Measurements from ENCODE around the gene CCDC73. TPM values are rescaled to one million over a fixed set of nuclear protein-coding genes. Genes with fewer than 3 reads are reported as not detected.

Gene CCDC73
- total and polyA plus RNA-seq, 2 of the 4 experiments (the other 2 are of a cell fraction), result not detected

DNA sequence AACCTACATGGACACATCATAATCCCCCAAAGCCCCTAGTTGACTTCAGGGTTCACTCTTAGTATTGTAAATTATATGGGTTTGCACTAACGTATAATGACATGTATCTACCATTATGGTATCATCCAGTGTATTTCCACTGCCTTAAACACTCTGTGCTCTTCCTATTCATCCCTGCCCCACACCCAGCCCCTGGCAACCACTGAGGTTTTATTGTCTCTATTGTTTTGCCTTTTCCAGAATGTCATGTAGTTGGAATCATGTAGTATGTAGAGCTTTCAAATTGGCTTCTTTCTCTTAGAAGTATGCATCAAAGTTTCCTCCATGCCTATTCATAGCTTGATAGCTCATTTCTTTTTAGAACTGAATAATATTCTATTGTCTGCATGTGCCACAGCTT, 227.3 kb downstream of the CCDC73 start:
- Histone ChIP-seq H3K27ac (ENCODE audit: insufficient read depth, low read length) (no peak overlapping the region), H4K8ac (ENCODE audit: low read depth in 2 of 2, low read length in 2 of 2) (no peak overlapping the region), H3K18ac (ENCODE audit: low read depth, low read length) (no peak overlapping the region), H3K9me3 (ENCODE audit: control insufficient read depth, insufficient read depth, low read length) (no peaks in the 10 kb centered on the region), H2AK9ac (replicated peaks; ENCODE audit: low read depth, low read length, poor library complexity) (no peak overlapping the region), H4K5ac (ENCODE audit: low read depth, low read length) (no peak overlapping the region), H2BK5ac (ENCODE audit: low read depth, low read length, poor library complexity, severe bottlenecking) (no peak overlapping the region), H3K14ac (replicated peaks; ENCODE audit: low read depth, low read length) (no peak overlapping the region), H4K91ac (ENCODE audit: insufficient read depth, low read depth, low read length) (no peak overlapping the region), H2BK20ac (ENCODE audit: low read depth, low read length) (no peak overlapping the region), H3K9ac (ENCODE audit: low read depth, low read length) (no peak overlapping the region), H3K27me3 (ENCODE audit: control insufficient read depth, insufficient read depth, low read length) (peaks cover 8% of the 10 kb centered on the region), H2AFZ (replicated peaks; ENCODE audit: low read length, poor library complexity) (no peak overlapping the region), H2AK5ac (ENCODE audit: low read depth, low read length) (no peak overlapping the region), H3K4me2 (ENCODE audit: low read depth, low read length) (no peak overlapping the region), H4K20me1 (ENCODE audit: insufficient read depth, low read length) (no peaks in the 10 kb centered on the region), H3K56ac (ENCODE audit: extremely low read depth, insufficient read depth, low read length) (no peak overlapping the region), H3K4me1 (ENCODE audit: control insufficient read depth, insufficient read depth, low read length) (no peaks in the 10 kb centered on the region), H2BK120ac (ENCODE audit: low read depth, low read length) (no peak overlapping the region), H3K36me3 (ENCODE audit: control insufficient read depth, insufficient read depth, low read length) (no peaks in the 10 kb centered on the region), H3K79me1 (ENCODE audit: low read depth in 1 of 2, low read length in 2 of 2) (no peaks in the 10 kb centered on the region), H3K23ac (ENCODE audit: low read depth, low read length) (no peak overlapping the region), H3K9me1 (ENCODE audit: insufficient read depth, low read length) (no peaks in the 10 kb centered on the region), H3K4ac (ENCODE audit: low read depth, low read length) (no peak overlapping the region), H2BK15ac (ENCODE audit: low read depth, low read length) (no peak overlapping the region), H3K4me3 (ENCODE audit: insufficient read depth, low read depth, low read length) (no peak overlapping the region)
- no peak for DNase-seq
- TF ChIP-seq CHD1 (IDR thresholded peaks at IDR 0.05; ENCODE audit: low read depth, low read length) (no peak), CEBPB (IDR thresholded peaks at IDR 0.05; ENCODE audit: low read depth, low read length) (no peak), FOS (IDR thresholded peaks at IDR 0.05; ENCODE audit: low read depth, low read length) (no peak), MXI1 (IDR thresholded peaks at IDR 0.05; ENCODE audit: borderline replicate concordance, low read depth, low read length) (no peak), RCOR1 (IDR thresholded peaks at IDR 0.05; ENCODE audit: insufficient replicate concordance, low read length) (no peak), NFE2L2 (IDR thresholded peaks at IDR 0.05; ENCODE audit: low read depth, low read length) (no peak), POLR2A (IDR thresholded peaks at IDR 0.05; ENCODE audit: low read depth, low read length) (no peak), SMC3 (IDR thresholded peaks at IDR 0.05; ENCODE audit: low read depth, low read length) (no peak), MAZ (IDR thresholded peaks at IDR 0.05; ENCODE audit: borderline replicate concordance, low read depth, low read length) (no peak), RFX5 (IDR thresholded peaks at IDR 0.05; ENCODE audit: low read depth, low read length) (no peak), BHLHE40 (IDR thresholded peaks at IDR 0.05; ENCODE audit: low read depth, low read length) (no peak), RAD21 (IDR thresholded peaks at IDR 0.05; ENCODE audit: low read length) (no peak), MAFK (IDR thresholded peaks at IDR 0.05; ENCODE audit: low read depth, low read length) (no peak)
- TF ChIP-seq, protein P1, sequence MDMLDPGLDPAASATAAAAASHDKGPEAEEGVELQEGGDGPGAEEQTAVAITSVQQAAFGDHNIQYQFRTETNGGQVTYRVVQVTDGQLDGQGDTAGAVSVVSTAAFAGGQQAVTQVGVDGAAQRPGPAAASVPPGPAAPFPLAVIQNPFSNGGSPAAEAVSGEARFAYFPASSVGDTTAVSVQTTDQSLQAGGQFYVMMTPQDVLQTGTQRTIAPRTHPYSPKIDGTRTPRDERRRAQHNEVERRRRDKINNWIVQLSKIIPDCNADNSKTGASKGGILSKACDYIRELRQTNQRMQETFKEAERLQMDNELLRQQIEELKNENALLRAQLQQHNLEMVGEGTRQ (IDR thresholded peaks at IDR 0.05; ENCODE audit: low read depth, low read length), result no peak
- TF ChIP-seq, protein P2, sequence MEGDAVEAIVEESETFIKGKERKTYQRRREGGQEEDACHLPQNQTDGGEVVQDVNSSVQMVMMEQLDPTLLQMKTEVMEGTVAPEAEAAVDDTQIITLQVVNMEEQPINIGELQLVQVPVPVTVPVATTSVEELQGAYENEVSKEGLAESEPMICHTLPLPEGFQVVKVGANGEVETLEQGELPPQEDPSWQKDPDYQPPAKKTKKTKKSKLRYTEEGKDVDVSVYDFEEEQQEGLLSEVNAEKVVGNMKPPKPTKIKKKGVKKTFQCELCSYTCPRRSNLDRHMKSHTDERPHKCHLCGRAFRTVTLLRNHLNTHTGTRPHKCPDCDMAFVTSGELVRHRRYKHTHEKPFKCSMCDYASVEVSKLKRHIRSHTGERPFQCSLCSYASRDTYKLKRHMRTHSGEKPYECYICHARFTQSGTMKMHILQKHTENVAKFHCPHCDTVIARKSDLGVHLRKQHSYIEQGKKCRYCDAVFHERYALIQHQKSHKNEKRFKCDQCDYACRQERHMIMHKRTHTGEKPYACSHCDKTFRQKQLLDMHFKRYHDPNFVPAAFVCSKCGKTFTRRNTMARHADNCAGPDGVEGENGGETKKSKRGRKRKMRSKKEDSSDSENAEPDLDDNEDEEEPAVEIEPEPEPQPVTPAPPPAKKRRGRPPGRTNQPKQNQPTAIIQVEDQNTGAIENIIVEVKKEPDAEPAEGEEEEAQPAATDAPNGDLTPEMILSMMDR (conservative IDR thresholded peaks at IDR 0.05; ENCODE audit: low read depth, low read length), result no peak
- TF ChIP-seq, protein P3, sequence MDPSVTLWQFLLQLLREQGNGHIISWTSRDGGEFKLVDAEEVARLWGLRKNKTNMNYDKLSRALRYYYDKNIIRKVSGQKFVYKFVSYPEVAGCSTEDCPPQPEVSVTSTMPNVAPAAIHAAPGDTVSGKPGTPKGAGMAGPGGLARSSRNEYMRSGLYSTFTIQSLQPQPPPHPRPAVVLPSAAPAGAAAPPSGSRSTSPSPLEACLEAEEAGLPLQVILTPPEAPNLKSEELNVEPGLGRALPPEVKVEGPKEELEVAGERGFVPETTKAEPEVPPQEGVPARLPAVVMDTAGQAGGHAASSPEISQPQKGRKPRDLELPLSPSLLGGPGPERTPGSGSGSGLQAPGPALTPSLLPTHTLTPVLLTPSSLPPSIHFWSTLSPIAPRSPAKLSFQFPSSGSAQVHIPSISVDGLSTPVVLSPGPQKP (IDR thresholded peaks at IDR 0.05; ENCODE audit: borderline replicate concordance, low read depth, low read length), result no peak
- ChIA-PET POLR2A (ENCODE audit: unreplicated experiment) (no interaction called here), CTCF (no interaction called here)
- no TSS peak for BruUV-seq (replicated peaks)
- dilution Hi-C loops (cut with HindIII; ENCODE audit: low sequenced_read_pairs, unreplicated experiment) (no loop called here), in situ Hi-C loops (cut with MboI; ENCODE audit: low sequenced_read_pairs) (no loop called here), intact Hi-C loops (cut with micrococcal nuclease) (no loop called here)
- no peak for ATAC-seq (ENCODE audit: low read depth)
- no CpG with 5 or more reads among the region's 1 CpG for WGBS, 2 experiments (ENCODE audit: extremely low coverage in 2 of 2, insufficient read length in 1 of 2)
